Measurements from ENCODE around the gene CTDSP2. TPM values are rescaled to one million over a fixed set of nuclear protein-coding genes. Genes with fewer than 3 reads are reported as not detected.

Gene CTDSP2
- polyA plus RNA-seq, 2 of the 4 experiments (the other 2 are of a cell fraction): 31.3 to 87.7 TPM

GRCh38 chr12:57780284-57780897 lies 66.1 kb downstream of the CTDSP2 start:
- no peak for ATAC-seq
- no peak for TF ChIP-seq EHF (CRISPR knock-in tag; IDR thresholded peaks at IDR 0.05)
- TF ChIP-seq MYC (IDR thresholded peaks at IDR 0.05; ENCODE audit: borderline replicate concordance, low read length): no peak
- TF ChIP-seq NR3C1 (IDR thresholded peaks at IDR 0.05): no peak
- TF ChIP-seq FOXS1 (CRISPR knock-in tag; IDR thresholded peaks at IDR 0.05): no peak
- no peak for TF ChIP-seq HDAC2 (IDR thresholded peaks at IDR 0.05)
- no peak for TF ChIP-seq HMGXB4 (CRISPR knock-in tag; IDR thresholded peaks at IDR 0.05; ENCODE audit: borderline replicate concordance)
- no peak for TF ChIP-seq BHLHE40 (IDR thresholded peaks at IDR 0.05; ENCODE audit: low read depth, low read length)
- TF ChIP-seq NFE2L2 (conservative IDR thresholded peaks at IDR 0.05; ENCODE audit: low read length): no peak
- no peak for TF ChIP-seq CTCF (IDR thresholded peaks at IDR 0.05)
- TF ChIP-seq HOXB5 (CRISPR knock-in tag; IDR thresholded peaks at IDR 0.05): no peak
- no peak for TF ChIP-seq RFX5 (IDR thresholded peaks at IDR 0.05)
- no peak for TF ChIP-seq ESRRA (IDR thresholded peaks at IDR 0.05; ENCODE audit: borderline replicate concordance, low read length)
- no peak for TF ChIP-seq POLR2A (IDR thresholded peaks at IDR 0.05; ENCODE audit: low read length)
- TF ChIP-seq NPAS2 (CRISPR knock-in tag; IDR thresholded peaks at IDR 0.05; ENCODE audit: borderline replicate concordance): no peak
- no peak for TF ChIP-seq KDM1A (IDR thresholded peaks at IDR 0.05; ENCODE audit: low read depth)
- Histone ChIP-seq H3K4me1 (peaks cover 8% of the 10 kb centered on the region), H3K27ac (no peak overlapping the region), H3K4me2 (no peak overlapping the region), H3K4me3 (no peak overlapping the region), H3K9me3 (no peaks in the 10 kb centered on the region)
- FAIRE-seq: no peak
- CTCF ChIA-PET: interaction anchor here (1.1 to 4.1 kb wide), 9 partner anchors 14 to 126 kb away, joined by 3 to 33 read pairs (median 9); partner anchors contain the start of genes CYP27B1 and MARCHF9
- no peak for DNase-seq (ENCODE audit: low read depth in 1 of 2, low spot score in 1 of 2)
- POLR2A ChIA-PET: no interaction called here
- 94% methylated on average over 4 of the region's 4 CpGs for WGBS (ENCODE audit: missing lambda C conversion rate)

GRCh38 chr12:57779736-57780135 lies 66.8 kb downstream of the CTDSP2 start:
- ChIA-PET CTCF (interaction anchor here (1.1 to 4.1 kb wide), 9 partner anchors 13 to 126 kb away, joined by 3 to 33 read pairs (median 9); partner anchors contain the start of genes CYP27B1 and MARCHF9), POLR2A (no interaction called here)
- Histone ChIP-seq H3K9me3 (no peaks in the 10 kb centered on the region), H3K4me2 (no peak overlapping the region), H3K27ac (no peak overlapping the region), H3K4me1 (peaks cover 8% of the 10 kb centered on the region), H3K4me3 (no peak overlapping the region)
- no peak for DNase-seq (ENCODE audit: low read depth in 1 of 2, low spot score in 1 of 2)
- TF ChIP-seq HOXB5 (CRISPR knock-in tag; IDR thresholded peaks at IDR 0.05): no peak
- no peak for TF ChIP-seq HMGXB4 (CRISPR knock-in tag; IDR thresholded peaks at IDR 0.05; ENCODE audit: borderline replicate concordance)
- no peak for TF ChIP-seq HOXB13 (CRISPR knock-in tag; IDR thresholded peaks at IDR 0.05; ENCODE audit: low read depth)
- TF ChIP-seq E2F6 (IDR thresholded peaks at IDR 0.05; ENCODE audit: borderline replicate concordance, low read depth): no peak
- TF ChIP-seq RNF2 (IDR thresholded peaks at IDR 0.05; ENCODE audit: borderline replicate concordance, low read depth): no peak
- no peak for TF ChIP-seq KDM5A (IDR thresholded peaks at IDR 0.05)
- TF ChIP-seq BHLHE40 (IDR thresholded peaks at IDR 0.05; ENCODE audit: low read depth, low read length): no peak
- TF ChIP-seq TFCP2L1 (CRISPR knock-in tag; IDR thresholded peaks at IDR 0.05): no peak
- TF ChIP-seq POLR2A (IDR thresholded peaks at IDR 0.05; ENCODE audit: low read length): no peak
- no peak for TF ChIP-seq ELK1 (IDR thresholded peaks at IDR 0.05; ENCODE audit: low read depth, low read length)
- no peak for TF ChIP-seq ZFP36 (IDR thresholded peaks at IDR 0.05; ENCODE audit: borderline replicate concordance, partially characterized antibody)
- no peak for TF ChIP-seq CHD4 (IDR thresholded peaks at IDR 0.05; ENCODE audit: borderline replicate concordance)
- no peak for TF ChIP-seq TP53 (CRISPR knock-in tag; IDR thresholded peaks at IDR 0.05)
- TF ChIP-seq ATOH8 (CRISPR knock-in tag; IDR thresholded peaks at IDR 0.05; ENCODE audit: low read depth): no peak
- no peak for TF ChIP-seq ESRRA (IDR thresholded peaks at IDR 0.05; ENCODE audit: borderline replicate concordance, low read length)
- TF ChIP-seq RAD21 (conservative IDR thresholded peaks at IDR 0.05 in 1 of 2, IDR thresholded peaks at IDR 0.05 in 1 of 2): no peak
- no peak for TF ChIP-seq NR3C1 (IDR thresholded peaks at IDR 0.05)
- no peak for TF ChIP-seq MAZ (IDR thresholded peaks at IDR 0.05; ENCODE audit: borderline replicate concordance, low read depth, low read length)
- TF ChIP-seq HOXA7 (CRISPR knock-in tag; IDR thresholded peaks at IDR 0.05): no peak
- 81% methylated on average over 1 of the region's 1 CpG for WGBS (ENCODE audit: missing lambda C conversion rate)
- FAIRE-seq: no peak
- ATAC-seq: no peak
